Measurements from ENCODE around the gene ALMS1.
"Not testable (repeated sequence)": the region's sequence is repeated elsewhere in the genome, so short reads cannot be mapped to it uniquely, and the experiment has no call there.

The ALMS1 gene

DNA sequence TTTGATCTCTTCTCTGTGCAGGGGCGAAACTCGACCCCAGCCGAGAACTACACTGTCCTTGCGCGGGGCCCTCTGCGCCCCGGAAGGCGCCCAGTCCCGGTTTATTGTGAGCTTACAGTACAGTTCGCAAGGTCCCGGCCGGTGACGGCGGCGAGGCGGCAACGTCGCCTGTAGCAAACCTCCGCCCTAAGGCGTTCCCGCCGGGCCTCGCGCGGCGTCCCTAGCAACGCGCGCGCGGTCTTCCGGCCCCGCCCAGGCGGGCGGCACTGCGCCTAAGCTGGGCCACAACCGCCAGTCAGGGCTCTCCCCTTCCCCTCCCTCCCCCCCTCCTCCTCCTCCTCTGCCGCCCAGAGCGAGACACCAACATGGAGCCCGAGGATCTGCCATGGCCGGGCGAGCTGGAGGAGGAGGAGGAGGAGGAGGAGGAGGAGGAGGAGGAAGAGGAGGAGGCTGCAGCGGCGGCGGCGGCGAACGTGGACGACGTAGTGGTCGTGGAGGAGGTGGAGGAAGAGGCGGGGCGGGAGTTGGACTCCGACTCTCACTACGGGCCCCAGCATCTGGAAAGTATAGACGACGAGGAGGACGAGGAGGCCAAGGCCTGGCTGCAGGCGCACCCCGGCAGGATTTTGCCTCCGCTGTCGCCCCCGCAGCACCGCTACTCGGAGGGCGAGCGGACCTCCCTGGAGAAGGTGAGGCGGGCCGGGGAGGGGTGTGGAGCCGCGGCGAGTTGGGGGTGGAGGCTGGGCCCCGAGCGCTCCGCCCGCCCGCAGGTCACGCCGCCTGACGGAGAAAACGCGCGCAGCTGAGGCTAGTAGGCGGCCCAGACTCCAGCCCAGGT, at the start of gene ALMS1:
Gene ALMS1 (plus strand): TSS at position 333 of the 838 bp plus-strand sequence. CDS start 33 bp downstream, at position 366.
- DNase-seq, result peak; percentile 36

- DNase-seq, result no peak
These were observed 47.8 kb upstream of the ALMS1 start for GRCh38 chr2:73337828-73338227.

DNA sequence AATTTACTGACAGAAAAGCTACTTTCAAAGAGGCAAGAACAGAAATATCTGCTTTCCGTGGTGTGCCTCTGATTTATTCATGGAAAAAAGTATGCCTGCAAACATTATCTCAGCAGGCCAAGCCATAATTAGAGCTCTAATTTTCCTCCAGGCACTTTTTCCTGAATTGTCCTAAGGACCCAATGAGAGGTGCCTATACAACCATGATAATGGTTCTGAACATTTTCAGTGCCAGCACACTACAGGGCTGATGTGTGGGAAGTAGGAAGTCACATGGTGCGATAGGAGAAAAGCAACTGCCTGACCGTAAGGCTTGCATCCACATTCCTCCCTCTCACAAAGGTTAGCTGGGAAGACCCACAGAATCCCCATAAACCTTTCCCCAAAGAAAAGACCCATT, 46.4 kb upstream of the ALMS1 start:
- no peak for DNase-seq

DNA sequence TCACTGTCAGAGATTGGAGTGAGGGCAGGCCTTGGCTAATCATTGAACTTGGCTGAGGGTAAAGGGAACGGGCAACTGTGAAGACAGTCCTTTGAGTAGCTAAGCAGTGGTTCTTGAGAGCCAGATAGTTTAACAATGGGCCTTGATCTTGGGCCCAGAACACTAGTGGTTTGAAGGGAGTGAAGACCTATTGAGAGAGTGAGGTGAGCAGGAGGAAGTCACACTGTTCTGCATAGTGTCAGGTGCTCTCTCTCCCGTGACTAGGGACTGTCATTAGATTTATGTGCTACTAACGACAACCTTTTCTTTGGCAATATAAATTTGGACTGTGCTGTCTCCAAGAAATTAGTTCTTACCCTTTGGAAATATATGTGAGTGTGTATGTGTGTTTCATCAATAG, 44.6 kb upstream of the ALMS1 start:
- DNase-seq, result no peak

DNA sequence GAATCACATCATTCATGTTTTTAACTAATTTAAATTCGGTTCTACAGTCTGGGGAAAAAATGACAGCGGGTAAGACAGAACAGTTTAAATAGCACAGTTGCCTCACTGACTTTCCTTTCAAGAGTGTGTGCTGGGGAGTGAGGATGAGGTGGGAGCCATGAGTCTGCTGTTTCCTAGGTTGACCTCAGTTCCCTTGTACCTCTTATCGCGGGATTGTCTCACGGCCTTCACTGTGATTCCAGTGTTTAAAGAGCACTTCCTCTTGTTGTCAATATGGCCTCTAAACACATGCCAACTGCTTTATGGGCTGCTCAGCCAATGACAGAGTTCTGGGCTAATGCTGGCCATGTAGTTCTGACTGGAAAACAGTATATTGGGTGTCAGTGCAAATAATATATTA, 41.6 kb upstream of the ALMS1 start:
- DNase-seq, result no peak

- DNase-seq, result not testable (repeated sequence)
These were observed 40.9 kb upstream of the ALMS1 start for GRCh38 chr2:73344747-73345146.

- no peak for DNase-seq
These were observed 35.5 kb upstream of the ALMS1 start for GRCh38 chr2:73350035-73350691.

GRCh38 chr2:73356097-73356496, 29.5 kb upstream of the ALMS1 start:
- DNase-seq, result no peak

GRCh38 chr2:73359915-73360697, 25.5 kb upstream of the ALMS1 start:
- no peak for DNase-seq

GRCh38 chr2:73366060-73366459, 19.6 kb upstream of the ALMS1 start:
- DNase-seq, result no peak

- DNase-seq, result no peak
These were observed 16.9 kb upstream of the ALMS1 start for GRCh38 chr2:73368781-73369180.

DNA sequence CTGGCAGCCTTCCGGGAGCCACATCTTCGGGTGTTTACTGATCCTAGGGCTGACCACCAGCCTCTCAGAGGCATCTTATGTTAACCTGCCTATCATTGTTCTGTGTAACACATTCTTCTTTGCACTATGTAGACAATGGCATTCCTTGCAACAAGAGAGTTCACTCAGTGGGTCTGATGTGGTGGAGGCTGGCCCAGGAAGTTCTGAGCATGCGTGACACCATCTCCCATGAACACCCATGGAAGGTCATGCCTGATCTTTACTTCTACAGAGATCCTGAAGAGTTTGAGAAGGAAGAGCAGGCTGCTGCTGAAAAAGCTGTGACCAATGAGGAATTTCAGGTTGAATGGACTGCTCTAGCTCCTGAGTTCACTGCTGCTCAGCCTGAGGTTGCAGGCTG, 15.3 kb upstream of the ALMS1 start:
- no peak for DNase-seq

DNA sequence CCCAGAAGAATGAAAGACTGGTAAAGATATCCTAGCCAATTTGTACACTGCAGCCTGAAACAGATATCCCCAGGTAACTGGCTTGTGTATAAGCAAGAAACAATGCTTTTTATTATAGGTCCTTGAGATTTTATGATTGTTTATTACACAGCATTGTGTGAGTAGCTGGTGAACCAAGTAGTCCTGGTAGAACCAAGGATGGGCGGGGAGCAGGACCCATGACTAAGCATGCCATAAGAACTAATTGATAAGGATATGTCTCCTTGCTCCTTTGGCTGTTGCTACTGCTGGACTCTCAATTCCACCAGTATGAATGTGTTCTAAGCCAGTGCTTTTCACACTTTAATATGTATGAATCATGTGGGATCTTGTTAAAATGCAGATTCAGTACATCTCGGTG, 12.3 kb upstream of the ALMS1 start:
- no peak for DNase-seq

DNA sequence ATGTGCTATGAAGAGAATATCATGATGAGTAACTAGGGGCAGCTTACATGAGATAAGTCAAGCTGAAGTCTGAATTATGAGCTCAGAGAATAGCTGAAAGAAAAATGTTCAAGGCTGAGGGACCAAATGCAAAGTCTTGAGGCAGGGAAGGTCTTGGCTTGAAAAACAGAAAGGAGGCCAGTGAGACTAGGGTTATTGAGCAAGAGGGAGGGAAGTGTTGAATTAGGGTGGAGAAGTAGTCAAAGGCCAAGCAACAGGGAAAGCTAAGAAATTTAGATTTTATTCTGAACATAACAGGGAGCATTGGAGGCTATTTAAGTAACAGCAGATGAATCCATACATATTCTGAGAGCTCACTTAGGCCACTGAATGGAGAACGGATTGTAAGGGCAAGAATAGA, 11.4 kb upstream of the ALMS1 start:
- DNase-seq, result no peak

DNA sequence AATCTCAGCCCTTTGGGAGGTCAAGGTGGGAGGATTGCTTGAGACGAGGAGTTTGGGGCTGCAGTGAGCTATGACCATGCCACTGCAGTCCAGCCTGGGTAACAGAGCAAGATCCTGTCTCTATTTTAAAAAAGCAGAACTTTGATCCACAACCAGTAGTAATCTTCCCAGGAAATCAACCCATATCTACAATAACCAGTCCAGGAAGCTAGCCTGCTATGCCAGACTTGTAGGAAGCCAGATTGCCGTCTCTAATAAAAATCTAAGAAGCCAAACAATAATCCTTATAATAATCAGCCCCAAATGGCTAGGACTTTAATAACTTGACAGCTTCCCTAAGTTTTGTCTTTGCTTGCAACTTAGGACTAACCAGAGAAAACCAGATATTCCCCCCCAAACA, 9.0 kb upstream of the ALMS1 start:
- DNase-seq, result no peak

DNA sequence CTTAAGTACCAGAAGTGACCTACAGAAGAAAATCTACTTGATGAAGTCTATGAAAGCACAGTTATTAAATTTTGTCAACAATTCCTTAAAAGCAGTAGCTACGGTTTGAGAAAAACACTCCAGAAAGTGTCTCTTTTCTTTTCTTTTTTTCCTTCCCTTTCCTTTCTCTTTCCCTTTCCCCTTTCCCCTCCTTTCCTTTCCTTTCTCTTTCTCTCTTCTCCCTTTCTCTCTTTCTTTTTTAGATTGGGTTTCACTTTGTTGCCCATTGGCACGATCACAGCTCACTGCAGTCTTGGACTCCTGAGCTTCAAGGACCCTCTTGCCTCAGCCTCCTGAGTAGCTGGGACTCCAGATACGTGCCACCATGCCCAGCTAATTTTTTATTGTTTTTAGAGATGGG, 2.6 kb upstream of the ALMS1 start:
- DNase-seq, result no peak

- no peak for DNase-seq
These were observed 523 bp upstream of the ALMS1 start for GRCh38 chr2:73385123-73385503.

DNA sequence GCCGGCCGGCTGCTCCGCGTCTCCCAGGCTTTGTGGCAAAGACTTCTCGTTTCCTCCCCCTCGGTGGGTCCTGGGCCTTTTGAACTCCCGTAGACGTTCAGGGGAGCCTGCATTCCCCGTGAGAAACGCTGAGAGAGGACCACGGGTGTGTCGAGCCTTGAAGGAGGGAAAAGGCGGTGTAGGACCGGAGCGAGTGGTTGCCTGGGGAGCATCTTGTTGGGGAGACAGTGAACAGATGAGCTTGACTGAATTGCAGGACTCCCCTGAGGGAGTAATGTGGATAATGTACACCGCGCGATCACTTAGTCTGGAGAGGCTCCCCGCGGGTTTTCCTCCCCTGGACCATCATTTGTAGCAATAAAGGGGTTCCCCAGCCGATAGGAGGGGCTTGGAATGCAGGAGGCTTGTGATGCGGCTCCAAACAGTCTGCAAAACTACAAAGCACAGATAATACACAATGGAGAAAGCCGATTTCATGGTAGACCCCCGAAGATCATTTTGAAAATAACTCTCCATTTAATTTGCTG, 769 bp downstream of the ALMS1 start:
- DNase-seq, result no peak

DNA sequence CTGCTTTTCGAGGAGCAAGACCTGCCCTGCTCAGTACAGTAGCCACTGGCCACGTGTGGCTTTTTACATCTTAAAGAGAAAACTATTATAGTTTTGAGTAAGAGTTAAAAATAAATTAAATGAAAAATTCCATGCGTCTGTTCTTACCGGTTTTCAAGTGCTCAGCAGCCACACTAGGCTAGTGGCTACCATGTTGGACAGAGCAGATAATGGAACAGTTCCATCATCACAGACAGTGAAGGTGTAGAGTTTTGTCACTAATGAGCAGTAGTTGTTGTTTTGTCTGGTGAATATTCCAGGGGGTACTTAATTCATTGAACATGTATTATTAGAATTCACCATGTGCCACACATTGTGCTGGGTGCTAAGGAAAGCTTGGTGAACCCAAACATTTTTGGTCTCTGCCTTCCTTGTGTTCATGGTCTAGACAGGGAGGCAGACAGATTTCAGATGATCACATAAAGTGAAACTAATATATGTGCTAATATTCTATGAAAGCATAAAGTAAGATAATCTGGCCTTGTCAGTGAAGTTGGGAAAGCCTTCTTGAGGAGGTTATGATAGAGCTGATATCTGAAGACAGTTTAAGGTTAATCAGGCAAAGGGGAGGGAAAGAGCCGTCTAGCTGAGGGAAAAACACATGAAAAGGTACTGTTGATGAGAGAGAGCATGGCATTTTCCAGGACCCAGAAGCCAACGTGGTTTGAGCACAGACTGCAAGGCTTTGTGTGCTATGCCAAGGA, 1.4 kb downstream of the ALMS1 start:
- no peak for DNase-seq

- no peak for DNase-seq
These were observed 16.9 kb downstream of the ALMS1 start for GRCh38 chr2:73402386-73403103.

DNA sequence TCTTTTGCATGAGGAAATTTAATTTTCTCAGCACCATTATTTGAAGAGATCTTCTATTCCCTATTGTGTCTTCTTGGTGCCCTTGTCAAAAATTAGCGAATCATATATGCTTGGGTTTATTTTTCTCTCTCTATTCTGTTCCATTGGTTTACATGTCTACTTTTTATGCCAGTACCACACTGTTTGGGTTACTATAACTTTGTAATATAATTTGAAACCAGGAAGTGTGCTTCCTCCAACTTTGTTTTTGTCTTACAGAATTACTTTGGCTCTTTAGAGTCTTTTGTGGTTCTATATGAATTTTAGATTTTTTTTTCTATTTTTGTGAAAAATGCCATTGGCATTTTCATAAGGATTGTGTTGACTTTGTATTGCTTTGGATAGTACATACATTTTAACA, 17.6 kb downstream of the ALMS1 start:
- DNase-seq, result no peak

GRCh38 chr2:73404409-73404808, 18.8 kb downstream of the ALMS1 start:
- no peak for DNase-seq
